Thoracic aorta (tissue), 2 donors: Measurements from ENCODE around the gene FNDC3B. TPM values are rescaled to one million over a fixed set of nuclear protein-coding genes. Genes with fewer than 3 reads are reported as not detected.

Source experiments
- ATAC-seq: fragments of 150-250 bp; one replicate; pipeline ENCODE4 v1.8.0; 2017; ENCODE audit warnings: low read depth; ENCODE audit not compliant: insufficient number of reproducible peaks, low FRiP score
- DNase-seq: peaks from one replicate; pipeline ENCODE4 v3.0.0-alpha.2; 2020; ENCODE audit warnings: low spot score
- H3K27ac ChIP-seq, 2 donors: fragments of 200-600 bp; sonication (generic); 1 replicate in 1 of 2; 2 replicates in 1 of 2; pipeline ENCODE4 v1.5.1; 2016; ENCODE audit warnings: mild to moderate bottlenecking in 2 of 2, moderate library complexity in 2 of 2
- H3K27me3 ChIP-seq: fragments of 200-600 bp; sonication (generic); replicated peaks from 2 replicates; pipeline ENCODE4 v1.6.0; 2016; ENCODE audit warnings: mild to moderate bottlenecking; ENCODE audit not compliant: insufficient read depth
- H3K36me3 ChIP-seq: fragments of 200-600 bp; sonication (generic); one replicate; pipeline ENCODE4 v1.5.1; 2016
- H3K4me1 ChIP-seq, 2 donors: fragments of 200-600 bp; sonication (generic); 1 replicate in 1 of 2; 2 replicates in 1 of 2; pipeline versions ENCODE4 v1.5.1 to v1.6.0; 2016; ENCODE audit warnings: low read depth in 2 of 2, mild to moderate bottlenecking in 1 of 2; ENCODE audit not compliant: control insufficient read depth in 1 of 2
- H3K4me3 ChIP-seq: fragments of 200-600 bp; sonication (generic); 2 replicates; pipeline ENCODE4 v1.5.1; 2016; ENCODE audit warnings: mild to moderate bottlenecking
- H3K9me3 ChIP-seq: fragments of 200-600 bp; sonication (generic); 2 replicates; pipeline ENCODE4 v1.5.1; 2016
- total RNA-seq, 2 donors: library from RNA; depleted of rRNA; stranded (reverse); fragments of >200 nt; gene quantifications; one replicate each; pipeline versions ENCODE4 v1.1.0 to v1.2.3, GENCODE V29; 2016
- TF ChIP-seq, protein P1 (sequence below): fragments of 200-600 bp; sonication (generic); IDR thresholded peaks from one replicate; pipeline ENCODE4 v1.5.1; 2019; ENCODE audit warnings: antibody characterized with exemption

Gene FNDC3B
- total RNA-seq, 2 donors from 2014 or later: 113 to 163 TPM

DNA sequence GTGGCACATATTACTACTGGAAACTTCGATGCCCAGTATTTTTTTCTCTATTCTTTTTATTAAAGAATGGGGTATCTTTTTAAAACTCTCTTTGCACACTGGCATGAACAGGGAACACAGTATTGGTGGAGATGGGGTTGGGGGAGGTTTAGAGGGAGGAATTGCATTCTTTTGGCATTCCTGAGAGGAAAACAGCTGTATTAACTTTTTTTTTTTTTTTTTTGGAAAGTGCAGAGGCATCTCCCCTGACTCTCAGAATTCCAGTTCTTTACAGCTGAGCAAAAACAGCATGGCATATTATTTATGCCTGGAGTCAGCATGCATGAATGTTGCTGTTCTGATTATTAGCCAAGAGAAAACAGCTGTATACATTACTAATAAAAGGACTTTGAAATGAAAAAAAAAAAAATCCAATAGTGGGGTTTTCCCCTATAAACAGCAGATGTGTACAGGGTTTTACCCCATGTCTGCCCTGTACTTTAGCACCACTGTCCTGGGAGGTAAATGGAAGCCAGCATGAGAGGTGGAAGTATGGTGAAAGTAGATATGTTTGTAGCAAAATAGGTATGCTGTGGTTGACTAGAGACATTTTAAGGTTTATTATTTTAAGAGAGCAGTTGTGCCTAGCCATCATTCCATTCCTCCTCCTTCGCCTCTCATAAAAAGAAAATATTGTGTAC is 132.2 kb downstream of the FNDC3B start:
- no peak overlapping the region for H3K4me3 ChIP-seq
- no peaks in the 10 kb centered on the region for H3K9me3 ChIP-seq
- no peaks in the 10 kb centered on the region for H3K27me3 ChIP-seq
- no peak overlapping the region for H3K27ac ChIP-seq
- peaks cover 48 to 88% of the 10 kb centered on the region in 2 donors for H3K4me1 ChIP-seq
- TF ChIP-seq, protein P1, sequence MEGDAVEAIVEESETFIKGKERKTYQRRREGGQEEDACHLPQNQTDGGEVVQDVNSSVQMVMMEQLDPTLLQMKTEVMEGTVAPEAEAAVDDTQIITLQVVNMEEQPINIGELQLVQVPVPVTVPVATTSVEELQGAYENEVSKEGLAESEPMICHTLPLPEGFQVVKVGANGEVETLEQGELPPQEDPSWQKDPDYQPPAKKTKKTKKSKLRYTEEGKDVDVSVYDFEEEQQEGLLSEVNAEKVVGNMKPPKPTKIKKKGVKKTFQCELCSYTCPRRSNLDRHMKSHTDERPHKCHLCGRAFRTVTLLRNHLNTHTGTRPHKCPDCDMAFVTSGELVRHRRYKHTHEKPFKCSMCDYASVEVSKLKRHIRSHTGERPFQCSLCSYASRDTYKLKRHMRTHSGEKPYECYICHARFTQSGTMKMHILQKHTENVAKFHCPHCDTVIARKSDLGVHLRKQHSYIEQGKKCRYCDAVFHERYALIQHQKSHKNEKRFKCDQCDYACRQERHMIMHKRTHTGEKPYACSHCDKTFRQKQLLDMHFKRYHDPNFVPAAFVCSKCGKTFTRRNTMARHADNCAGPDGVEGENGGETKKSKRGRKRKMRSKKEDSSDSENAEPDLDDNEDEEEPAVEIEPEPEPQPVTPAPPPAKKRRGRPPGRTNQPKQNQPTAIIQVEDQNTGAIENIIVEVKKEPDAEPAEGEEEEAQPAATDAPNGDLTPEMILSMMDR: no peak
- H3K36me3 ChIP-seq: no peaks in the 10 kb centered on the region
- no peak for ATAC-seq
- DNase-seq: no peak

DNA sequence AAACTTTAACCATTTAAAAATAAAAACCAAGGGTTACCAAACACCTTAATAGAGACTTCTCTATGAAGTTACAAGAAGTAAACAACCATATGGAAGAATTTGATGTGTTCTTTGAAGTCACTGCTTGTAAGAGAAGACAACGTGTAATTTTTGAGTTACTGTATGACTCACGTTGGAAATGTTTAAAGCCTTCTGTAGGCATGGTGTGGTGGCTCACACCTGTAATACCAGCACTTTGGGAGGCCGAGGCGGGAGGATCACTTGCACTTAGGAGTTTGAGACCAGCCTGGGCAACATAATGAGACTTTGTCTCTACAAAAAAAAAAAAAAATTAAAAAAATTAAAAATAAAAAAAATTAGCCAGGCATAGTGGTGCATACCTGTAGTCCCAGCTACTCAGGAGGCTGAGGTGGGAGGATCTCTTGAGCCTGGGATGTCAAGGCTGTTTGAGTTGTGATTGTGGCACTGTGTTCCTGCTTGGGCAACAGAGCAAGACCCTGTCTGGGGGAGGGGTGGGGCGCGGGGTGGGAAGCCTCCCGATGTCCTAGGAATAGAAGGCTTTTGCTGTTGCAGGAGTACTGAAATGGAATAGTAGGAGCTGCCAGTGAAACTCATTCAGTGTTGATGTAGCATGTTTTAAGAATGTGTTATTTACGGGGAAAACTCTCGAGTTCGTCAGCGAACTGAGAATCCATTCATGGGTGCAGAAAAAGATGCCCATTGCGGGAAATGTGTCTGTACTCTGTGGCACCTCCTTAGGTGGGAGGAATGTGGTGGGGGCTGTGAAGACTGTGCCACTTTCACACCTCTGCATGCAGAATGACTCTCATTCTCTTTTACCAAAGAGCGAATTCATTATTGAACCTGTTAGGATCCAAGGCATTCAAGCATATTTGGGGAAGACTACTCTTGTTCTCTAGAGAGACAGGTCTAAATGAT is 134.2 kb downstream of the FNDC3B start:
- DNase-seq (no peak), ATAC-seq (no peak)
- no peaks in the 10 kb centered on the region for H3K36me3 ChIP-seq
- TF ChIP-seq, protein P1: no peak
- no peaks in the 10 kb centered on the region for H3K27me3 ChIP-seq
- no peak overlapping the region for H3K27ac ChIP-seq
- H3K4me3 ChIP-seq: no peak overlapping the region
- H3K9me3 ChIP-seq: no peaks in the 10 kb centered on the region
- H3K4me1 ChIP-seq: peaks cover 43 to 83% of the 10 kb centered on the region in 2 donors

DNA sequence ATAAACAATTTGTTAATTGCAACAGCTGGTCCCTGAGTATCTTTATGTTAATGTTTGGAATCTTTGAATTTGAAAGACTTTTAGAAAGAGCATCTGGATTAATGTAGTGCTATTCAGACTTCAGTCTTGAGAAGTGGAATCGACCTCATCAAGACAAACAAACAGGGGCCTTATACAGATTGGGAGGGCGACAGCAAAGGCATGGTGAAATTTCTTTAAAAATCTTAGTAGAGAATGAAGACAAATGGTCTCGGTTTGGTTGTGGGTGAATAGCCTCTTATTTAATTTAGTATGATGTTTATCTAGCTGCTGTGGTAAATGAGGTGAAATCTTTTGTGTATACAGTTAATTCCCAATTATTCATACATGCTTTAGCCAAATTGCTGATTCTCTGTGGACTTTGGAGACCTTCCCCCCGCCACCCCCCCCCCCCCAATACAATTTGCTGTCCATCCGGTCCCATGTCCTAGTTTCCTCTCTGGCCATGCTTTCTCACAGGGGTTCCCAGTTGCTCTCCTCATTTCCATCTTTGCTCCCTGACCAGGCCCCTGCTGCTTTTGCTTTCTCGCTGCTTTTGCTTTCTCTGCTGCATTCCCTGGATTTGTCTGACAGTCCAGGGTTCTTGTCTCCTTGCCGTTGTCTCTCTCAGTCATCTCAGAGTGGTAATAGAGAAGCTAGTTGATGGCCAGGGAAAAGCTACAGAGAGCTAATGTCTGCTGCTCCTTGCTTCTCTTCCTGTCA is 135.3 kb downstream of the FNDC3B start:
- Histone ChIP-seq H3K36me3 (no peaks in the 10 kb centered on the region), H3K4me3 (no peak overlapping the region), H3K9me3 (no peaks in the 10 kb centered on the region), H3K4me1 (peaks cover 34 to 75% of the 10 kb centered on the region in 2 donors), H3K27ac (no peak overlapping the region), H3K27me3 (no peaks in the 10 kb centered on the region)
- no peak for ATAC-seq
- TF ChIP-seq, protein P1: no peak
- DNase-seq: no peak

DNA sequence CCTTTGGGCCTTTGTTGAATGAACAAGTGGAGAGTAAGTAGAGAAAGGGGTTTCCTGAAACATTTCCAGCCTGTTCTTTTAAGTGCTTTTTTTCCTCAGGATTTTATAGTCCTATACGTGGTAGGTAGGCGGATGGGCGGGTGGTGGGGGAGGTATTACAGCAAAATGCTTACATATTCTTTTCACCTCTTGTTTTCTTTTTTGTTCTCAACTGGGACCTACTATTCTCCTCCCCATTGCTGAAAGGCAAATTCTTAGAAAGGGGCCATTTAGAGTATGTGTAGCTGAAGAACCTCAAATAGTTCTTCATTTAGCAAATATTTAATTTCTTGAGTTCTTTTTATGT is 135.8 kb downstream of the FNDC3B start:
- Histone ChIP-seq H3K27ac (no peak overlapping the region), H3K4me3 (no peak overlapping the region), H3K9me3 (no peaks in the 10 kb centered on the region), H3K27me3 (no peaks in the 10 kb centered on the region), H3K4me1 (peaks cover 32 to 75% of the 10 kb centered on the region in 2 donors), H3K36me3 (no peaks in the 10 kb centered on the region)
- DNase-seq (no peak), ATAC-seq (no peak)
- TF ChIP-seq, protein P1: no peak
